H7 (cell line): ENCODE measurements around the gene RBAK. TPM values are rescaled to one million over a fixed set of nuclear protein-coding genes. Genes with fewer than 3 reads are reported as not detected.
"Not testable (repeated sequence)": the region's sequence is repeated elsewhere in the genome, so short reads cannot be mapped to it uniquely, and the experiment has no call there.

Source experiments
- DNase-seq: peaks from one replicate; pipeline ENCODE4 v3.0.0; 2012
- H3K27me3 ChIP-seq: 2 replicates; pipeline ENCODE4 v1.6.0; 2011; ENCODE audit warnings: mild to moderate bottlenecking, low read length; ENCODE audit not compliant: control insufficient read depth, insufficient read depth
- H3K36me3 ChIP-seq: replicated peaks from 2 replicates; pipeline ENCODE4 v1.5.1; 2011; ENCODE audit warnings: low read length; ENCODE audit not compliant: control insufficient read depth, insufficient read depth
- H3K4me3 ChIP-seq: 2 replicates; pipeline ENCODE4 v1.5.1; 2011; ENCODE audit warnings: low read depth, mild to moderate bottlenecking, control low read depth, low read length, moderate library complexity; ENCODE audit not compliant: insufficient read depth
- total RNA-seq: library from RNA; depleted of rRNA; stranded (reverse); fragments of >200 nt; shearing (Covaris generic); gene quantifications from 2 replicates; pipeline ENCODE4 v1.2.3, GENCODE V29; 2014; rRNA removed

Gene RBAK
- total RNA-seq, 1 experiment from 2014 or later, result 5.8 TPM

GRCh38 chr7:5075187-5075586, 29.5 kb downstream of the RBAK start:
- DNase-seq, H3K4me3 ChIP-seq, H3K36me3 ChIP-seq, H3K27me3 ChIP-seq: not testable (repeated sequence)

GRCh38 chr7:5077740-5078139, 32.1 kb downstream of the RBAK start:
- H3K4me3 ChIP-seq, result no peak overlapping the region
- DNase-seq, result no peak
- peaks cover 4% of the 10 kb centered on the region; the same call in 1 of the 2 replicates for H3K27me3 ChIP-seq
- no peaks in the 10 kb centered on the region for H3K36me3 ChIP-seq

DNA sequence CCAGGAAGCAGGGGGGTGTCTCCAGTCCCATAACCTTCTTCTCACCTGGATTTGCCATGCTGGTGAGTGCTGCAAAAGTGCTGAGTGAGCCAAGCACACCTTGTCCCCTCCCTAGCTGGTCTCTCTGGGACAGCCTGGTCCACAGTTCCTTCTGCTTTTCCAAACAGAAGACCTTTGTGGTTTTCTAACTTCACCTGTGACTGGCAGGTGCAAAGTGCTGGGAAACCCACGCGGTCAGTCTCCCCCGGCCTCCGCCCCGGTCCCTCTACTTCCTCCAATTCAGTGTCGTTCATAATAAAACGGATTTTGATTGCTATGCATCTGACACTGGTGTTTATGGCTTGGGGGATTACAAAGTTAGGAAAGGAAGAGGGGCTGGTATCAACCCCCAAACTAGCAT, 37.1 kb downstream of the RBAK start:
- DNase-seq, result no peak
- no peak overlapping the region for H3K4me3 ChIP-seq

DNA sequence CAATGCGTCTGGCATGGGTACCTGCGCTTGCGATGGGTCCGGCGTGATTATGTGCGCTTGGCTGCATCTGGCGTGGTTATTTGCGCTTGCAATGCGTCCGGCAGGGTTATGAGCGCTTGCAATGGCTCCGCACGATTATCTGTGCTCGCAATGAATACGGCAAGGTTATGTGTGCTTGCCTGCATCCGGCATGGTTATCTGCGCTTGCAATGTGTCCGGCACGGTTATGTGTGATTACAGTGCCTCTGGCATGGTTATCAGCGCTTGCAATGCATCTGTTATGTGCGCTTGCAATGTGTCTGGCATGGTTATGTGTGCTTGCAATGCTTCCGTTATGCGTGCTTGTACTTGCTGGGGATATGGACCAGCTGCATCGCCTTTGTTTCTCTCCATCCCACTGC, 37.7 kb downstream of the RBAK start:
- H3K4me3 ChIP-seq, result no peak overlapping the region
- no peaks in the 10 kb centered on the region for H3K36me3 ChIP-seq
- peaks cover 4% of the 10 kb centered on the region for H3K27me3 ChIP-seq
- no peak for DNase-seq

More for the DNA sequence above, 37.1 kb downstream of the RBAK start:
- H3K27me3 ChIP-seq, result peaks cover 4% of the 10 kb centered on the region
- no peaks in the 10 kb centered on the region for H3K36me3 ChIP-seq

- Histone ChIP-seq H3K4me3 (no peak overlapping the region), H3K36me3 (no peaks in the 10 kb centered on the region), H3K27me3 (peaks cover 4% of the 10 kb centered on the region)
- no peak for DNase-seq
These were observed 40.6 kb downstream of the RBAK start for GRCh38 chr7:5086256-5086655.

DNA sequence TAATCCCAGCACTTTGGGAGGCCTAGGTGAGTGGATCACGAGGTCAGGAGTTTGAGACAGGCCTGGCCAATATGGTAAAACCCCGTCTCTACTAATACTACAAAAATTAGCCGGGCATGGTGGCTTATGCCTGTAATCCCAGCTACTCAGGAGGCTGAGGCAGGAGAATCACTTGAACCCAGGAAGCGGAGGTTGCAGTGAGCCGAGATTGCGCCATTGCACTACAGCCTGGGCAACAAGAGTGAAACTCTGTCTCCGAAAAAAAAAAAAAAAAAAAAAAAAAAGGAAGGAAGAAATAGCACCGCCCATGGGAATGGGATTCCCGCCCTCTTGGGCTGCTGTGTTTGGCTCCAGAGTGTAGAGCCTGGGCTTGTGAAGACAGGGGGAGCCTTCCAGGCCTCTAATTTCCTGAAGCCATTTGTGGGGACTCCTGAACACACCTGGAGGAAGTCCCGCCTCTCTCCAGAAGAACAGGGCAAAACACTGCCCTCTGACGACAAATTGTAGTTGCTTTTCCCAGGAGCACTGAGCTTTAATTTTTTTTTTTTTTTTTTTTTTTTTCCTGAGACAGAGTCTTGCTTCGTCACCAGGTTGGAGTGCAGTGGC, 42.7 kb downstream of the RBAK start:
- peak; percentile 80 for DNase-seq
- not testable (repeated sequence) for H3K4me3 ChIP-seq, H3K36me3 ChIP-seq, H3K27me3 ChIP-seq

DNA sequence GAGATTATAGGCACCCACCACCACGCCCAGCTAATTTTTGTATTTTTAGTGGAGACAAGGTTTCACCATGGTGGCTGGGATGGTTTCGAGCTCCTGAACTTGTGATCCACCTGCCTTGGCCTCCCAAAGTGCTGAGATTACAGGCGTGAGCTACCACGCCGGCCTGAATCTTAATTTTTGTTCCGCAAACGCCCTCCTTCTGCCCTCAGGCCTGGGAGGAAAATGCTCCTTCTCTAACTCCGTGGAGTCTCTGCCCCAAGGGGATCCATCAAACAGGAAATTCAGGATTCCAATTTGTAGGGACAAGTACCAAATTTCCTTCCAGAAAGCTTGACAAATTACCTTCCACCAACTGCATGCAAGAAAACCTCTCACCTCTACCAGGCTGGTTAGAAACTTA, 43.2 kb downstream of the RBAK start:
- no peaks in the 10 kb centered on the region for H3K36me3 ChIP-seq
- no peak for DNase-seq
- no peak overlapping the region for H3K4me3 ChIP-seq
- peaks cover 4% of the 10 kb centered on the region for H3K27me3 ChIP-seq

DNA sequence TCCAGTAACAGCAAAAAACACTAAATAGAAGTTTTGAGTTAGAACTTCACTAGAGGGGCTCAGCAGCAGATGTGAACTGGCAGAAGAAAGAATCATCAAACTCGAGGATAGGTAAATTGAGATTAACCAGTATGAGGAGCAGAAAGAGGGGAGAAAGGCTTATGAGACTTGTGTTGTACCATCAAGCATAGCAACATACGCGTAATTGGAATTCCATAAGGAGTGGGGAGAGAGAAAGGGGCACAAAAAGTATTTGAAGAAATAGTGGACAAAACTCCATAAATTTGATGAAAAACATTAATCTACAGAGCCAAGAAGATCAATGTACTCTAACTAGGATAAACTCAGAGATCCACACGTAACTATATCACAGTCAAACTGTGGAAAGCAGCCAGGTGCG, 48.3 kb downstream of the RBAK start:
- H3K27me3 ChIP-seq, result no peaks in the 10 kb centered on the region
- H3K4me3 ChIP-seq, result no peak overlapping the region

DNA sequence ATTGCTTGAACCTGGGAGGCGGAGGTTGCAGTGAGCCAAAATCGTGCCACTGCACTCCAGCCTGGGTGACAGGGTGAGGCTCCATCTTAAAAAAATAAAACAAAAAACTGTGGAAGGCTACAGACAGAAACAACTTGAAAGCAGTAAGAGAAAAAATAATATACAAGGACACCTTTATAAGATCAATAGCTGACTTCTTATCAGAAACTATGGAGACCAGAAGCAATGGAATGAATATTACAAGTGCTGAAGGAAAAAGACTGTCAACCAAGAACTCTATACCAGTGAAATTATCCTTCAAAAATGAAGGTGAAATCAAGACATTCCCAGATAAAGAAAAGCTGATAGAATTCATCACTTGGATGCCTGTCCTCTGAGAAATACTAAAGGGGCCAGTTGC, 49.0 kb downstream of the RBAK start:
- Histone ChIP-seq H3K27me3 (no peaks in the 10 kb centered on the region), H3K4me3 (no peak overlapping the region)
- DNase-seq, result no peak

More for the DNA sequence above, 48.3 kb downstream of the RBAK start:
- no peak for DNase-seq
- H3K36me3 ChIP-seq, result no peaks in the 10 kb centered on the region

DNA sequence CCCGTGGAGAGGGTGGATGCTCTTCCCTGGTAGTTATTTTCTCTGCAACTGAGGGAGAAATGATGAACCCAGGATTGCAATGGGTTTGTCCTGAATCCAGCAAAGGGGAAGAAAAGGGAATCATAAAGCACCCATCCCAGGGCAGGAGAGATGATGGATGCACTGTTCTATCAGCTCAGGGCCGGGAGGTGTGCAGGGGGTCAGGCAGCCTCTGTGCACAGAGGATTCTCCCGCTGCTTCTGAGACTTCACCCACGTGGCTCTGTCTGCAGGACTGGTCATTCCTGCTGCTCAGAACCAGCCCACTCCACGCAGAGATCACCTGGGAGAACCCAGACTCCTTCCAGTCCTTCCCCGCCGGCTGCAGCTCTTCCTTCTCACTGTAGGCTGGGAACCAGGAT, 70.7 kb downstream of the RBAK start:
- H3K4me3 ChIP-seq, result no peak overlapping the region
- H3K36me3 ChIP-seq, result no peaks in the 10 kb centered on the region
- DNase-seq, result no peak

More for the DNA sequence above, 49.0 kb downstream of the RBAK start:
- no peaks in the 10 kb centered on the region for H3K36me3 ChIP-seq

GRCh38 chr7:5117095-5117970, 71.7 kb downstream of the RBAK start:
- Histone ChIP-seq H3K4me3 (no peak overlapping the region), H3K27me3 (no peaks in the 10 kb centered on the region; the same call in 1 of the 2 replicates), H3K36me3 (no peaks in the 10 kb centered on the region)
- DNase-seq, result peak; percentile 61

More for the DNA sequence above, 70.7 kb downstream of the RBAK start:
- no peaks in the 10 kb centered on the region; the same call in 1 of the 2 replicates for H3K27me3 ChIP-seq

Other genes with a start within 250 kb of the RBAK start
- gene PAPOLB, start 183.8 kb upstream of the RBAK start, total RNA-seq, result 0.14 TPM in 1 of 2 replicates, not detected in the other
- gene RADIL, start 162.1 kb upstream of the RBAK start, total RNA-seq, result 9.8 and 14.1 TPM in 2 replicates
- gene MMD2, start 86.7 kb upstream of the RBAK start, total RNA-seq, result not detected in 2 replicates
- 50.4 and 55.7 TPM in 2 replicates for gene WIPI2, start 144.4 kb downstream of the RBAK start, total RNA-seq
- 15.7 and 16.5 TPM in 2 replicates for gene SLC29A4, start 237.1 kb downstream of the RBAK start, total RNA-seq